IMR-90 (cell line): ENCODE measurements around the gene MAP3K5.

Source experiments
- CTCF ChIP-seq: conservative IDR thresholded peaks from 2 replicates; pipeline ENCODE4 v1.5.1; 2012; ENCODE audit warnings: mild to moderate bottlenecking, low read depth, low read length, improper control_type of control experiment
- POLR2A ChIP-seq: IDR thresholded peaks from 2 replicates; pipeline ENCODE4 v1.6.1; 2012; ENCODE audit warnings: mild to moderate bottlenecking, low read depth, low read length

DNA sequence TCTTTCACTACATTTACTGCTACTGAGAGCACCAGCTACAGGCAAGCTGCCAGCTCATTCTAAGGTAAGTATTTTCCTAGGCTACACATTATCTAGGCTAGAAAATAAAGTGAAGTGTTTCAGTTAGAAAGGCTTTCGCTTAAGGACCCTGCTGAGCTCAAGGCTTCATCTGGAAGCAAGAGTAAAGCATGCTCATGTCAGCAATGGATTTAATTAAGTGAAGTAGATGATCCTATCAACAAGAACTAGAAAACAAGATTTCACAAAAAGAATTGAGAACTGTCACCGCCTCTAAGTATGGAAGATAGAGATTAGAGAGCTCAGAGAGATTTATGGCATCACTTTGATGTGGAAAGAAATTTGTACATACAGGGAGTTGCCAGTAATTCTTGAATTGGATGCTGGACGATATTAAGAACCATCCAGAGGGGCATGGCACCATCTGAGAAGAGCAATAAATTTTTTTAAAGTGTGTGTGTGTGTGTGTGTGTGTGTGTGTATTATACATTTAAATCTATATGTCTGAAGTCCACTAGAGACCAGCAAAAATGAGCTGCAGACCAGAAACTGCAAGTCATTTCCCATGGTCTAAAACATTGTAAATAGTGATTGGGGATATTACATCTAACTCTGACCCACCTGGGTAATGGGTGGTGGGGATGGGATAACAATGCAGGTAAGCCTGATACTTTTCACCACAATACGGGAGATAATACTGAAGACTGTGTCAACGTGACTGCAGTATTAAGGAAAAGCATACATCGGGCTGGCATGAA lies 136.8 kb downstream of the MAP3K5 start:
- TF ChIP-seq POLR2A: no peak
- TF ChIP-seq CTCF: no peak
